ENCODE measurements around the gene BCL7A. TPM values are rescaled to one million over a fixed set of nuclear protein-coding genes. Genes with fewer than 3 reads are reported as not detected.

The BCL7A gene
- total RNA-seq, 1 experiment from 2014 or later = 18.2 TPM

DNA sequence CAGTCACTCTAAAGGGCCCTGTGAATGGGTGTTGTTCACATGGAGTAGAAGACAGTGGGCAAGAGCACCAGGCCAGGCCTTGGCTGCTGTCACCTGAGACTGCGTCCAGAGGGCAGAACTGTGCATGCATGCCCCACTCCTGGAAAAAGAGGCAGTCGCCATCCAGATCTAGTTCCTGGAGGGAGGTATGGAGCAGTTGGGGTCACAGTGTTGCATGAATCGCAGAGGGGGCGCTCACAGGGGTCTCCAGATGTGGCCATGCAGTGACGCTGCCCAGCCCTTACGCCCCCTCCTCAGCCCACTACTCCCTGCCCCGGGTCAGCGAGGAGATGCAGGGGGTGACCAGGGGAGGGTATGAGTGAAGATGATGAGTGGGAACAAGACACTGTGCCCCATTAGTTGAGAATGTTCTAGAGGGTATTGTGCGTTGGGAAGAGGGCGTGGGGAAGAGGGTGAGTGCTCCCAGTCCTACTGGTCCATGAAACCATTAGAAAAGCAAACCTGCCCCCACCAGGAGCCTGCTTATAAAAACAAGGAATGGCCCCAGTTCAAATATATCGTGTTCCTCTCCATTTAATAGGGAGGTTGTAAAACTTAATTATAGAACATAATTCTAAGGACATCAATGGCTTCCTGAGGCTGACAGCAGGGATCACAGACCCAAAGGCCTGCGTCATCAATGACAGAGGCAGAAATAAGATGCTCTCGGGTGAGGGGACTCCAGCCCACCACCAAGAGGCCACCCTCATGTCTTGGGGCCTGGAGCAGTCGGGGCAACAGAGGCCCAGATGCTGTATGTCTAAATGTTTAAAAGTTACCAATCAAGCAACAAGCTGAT, 32.2 kb upstream of the BCL7A start:
- no peak overlapping the region for H3T11ph ChIP-seq (ENCODE audit: low read length)
- H2BK15ac ChIP-seq (ENCODE audit: low read depth, low read length) = no peak overlapping the region
- H4K8ac ChIP-seq (replicated peaks; ENCODE audit: insufficient read length, low read depth, low read length) = no peak overlapping the region
- no peak overlapping the region for H2BK20ac ChIP-seq (ENCODE audit: low read depth, low read length, poor library complexity, severe bottlenecking)
- no peak overlapping the region for H3K14ac ChIP-seq (ENCODE audit: insufficient read depth, low read length)
- no peaks in the 10 kb centered on the region for H3K27me3 Mint-ChIP-seq (ENCODE audit: low read depth)
- no peak overlapping the region for H3K9ac ChIP-seq (ENCODE audit: extremely low read depth, insufficient read length, low read length)
- no peaks in the 10 kb centered on the region for H3K27me3 ChIP-seq (ENCODE audit: insufficient read depth, low read length)
- H2AFZ ChIP-seq (ENCODE audit: low read length) = no peak overlapping the region
- H2BK120ac ChIP-seq (ENCODE audit: low read depth, low read length, poor library complexity, severe bottlenecking) = no peak overlapping the region
- H3K9me3 Mint-ChIP-seq = peaks cover 3 to 5% of the 10 kb centered on the region in 2 experiments; a peak in 2 of 5 replicates
- H3K27ac ChIP-seq (ENCODE audit: insufficient read length, low read depth, low read length) = no peak overlapping the region
- no CpG with 5 or more reads among the region's 14 CpGs for WGBS (ENCODE audit: extremely low coverage, insufficient read length, low lambda C conversion rate)
- no peak overlapping the region for H2BK5ac ChIP-seq (ENCODE audit: insufficient read length, low read length)
- H3K23ac ChIP-seq (ENCODE audit: insufficient read length, low read depth, low read length) = no peak overlapping the region
- H4K20me1 ChIP-seq (ENCODE audit: control insufficient read depth, insufficient read depth, insufficient read length) = no peaks in the 10 kb centered on the region
- no peak overlapping the region for H2AK5ac ChIP-seq (ENCODE audit: insufficient read length, low read length)
- TF ChIP-seq, protein P1, sequence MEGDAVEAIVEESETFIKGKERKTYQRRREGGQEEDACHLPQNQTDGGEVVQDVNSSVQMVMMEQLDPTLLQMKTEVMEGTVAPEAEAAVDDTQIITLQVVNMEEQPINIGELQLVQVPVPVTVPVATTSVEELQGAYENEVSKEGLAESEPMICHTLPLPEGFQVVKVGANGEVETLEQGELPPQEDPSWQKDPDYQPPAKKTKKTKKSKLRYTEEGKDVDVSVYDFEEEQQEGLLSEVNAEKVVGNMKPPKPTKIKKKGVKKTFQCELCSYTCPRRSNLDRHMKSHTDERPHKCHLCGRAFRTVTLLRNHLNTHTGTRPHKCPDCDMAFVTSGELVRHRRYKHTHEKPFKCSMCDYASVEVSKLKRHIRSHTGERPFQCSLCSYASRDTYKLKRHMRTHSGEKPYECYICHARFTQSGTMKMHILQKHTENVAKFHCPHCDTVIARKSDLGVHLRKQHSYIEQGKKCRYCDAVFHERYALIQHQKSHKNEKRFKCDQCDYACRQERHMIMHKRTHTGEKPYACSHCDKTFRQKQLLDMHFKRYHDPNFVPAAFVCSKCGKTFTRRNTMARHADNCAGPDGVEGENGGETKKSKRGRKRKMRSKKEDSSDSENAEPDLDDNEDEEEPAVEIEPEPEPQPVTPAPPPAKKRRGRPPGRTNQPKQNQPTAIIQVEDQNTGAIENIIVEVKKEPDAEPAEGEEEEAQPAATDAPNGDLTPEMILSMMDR (conservative IDR thresholded peaks at IDR 0.05) = no peak
- no peak overlapping the region for H4K91ac ChIP-seq (ENCODE audit: insufficient read length, low read depth, low read length)
- no peaks in the 10 kb centered on the region for H3K4me1 ChIP-seq (ENCODE audit: insufficient read depth, low read length)
- no peaks in the 10 kb centered on the region for H3K79me2 ChIP-seq (ENCODE audit: insufficient read depth, low read length)
- no peaks in the 10 kb centered on the region for H3K36me3 Mint-ChIP-seq (ENCODE audit: insufficient read depth in 1 of 3, low read depth in 3 of 3)
- no peaks in the 10 kb centered on the region; a peak in 1 of 4 replicates for H3K4me1 Mint-ChIP-seq
- no peak overlapping the region for H4K5ac ChIP-seq (ENCODE audit: insufficient read length, low read depth, low read length)
- DNase-seq = no peak
- no peak overlapping the region for H3K4me2 ChIP-seq (ENCODE audit: insufficient read depth, insufficient read length, low read length)
- no peak overlapping the region for H3K4ac ChIP-seq (ENCODE audit: low read depth, low read length)
- H3K4me3 Mint-ChIP-seq = no peak overlapping the region
- H3K18ac ChIP-seq (ENCODE audit: insufficient read length, low read depth, low read length) = no peak overlapping the region
- H2BK12ac ChIP-seq (ENCODE audit: insufficient read length, low read depth, low read length) = no peak overlapping the region
- no peak overlapping the region for H3K27ac Mint-ChIP-seq
- H3K79me1 ChIP-seq (ENCODE audit: insufficient read depth, low read depth, low read length, poor library complexity, severe bottlenecking) = no peaks in the 10 kb centered on the region
- H3K9me3 ChIP-seq (ENCODE audit: control insufficient read depth, low read depth, low read length) = no peaks in the 10 kb centered on the region
- H3K56ac ChIP-seq (ENCODE audit: insufficient read length, low read depth, low read length) = no peak overlapping the region
- H3K23me2 ChIP-seq (ENCODE audit: insufficient read length, low read depth, low read length, poor library complexity, severe bottlenecking) = peaks cover 2% of the 10 kb centered on the region

Measured in H9 (cell line).